NT2/D1 (cell line): ENCODE measurements around the gene CLEC3B.

Source experiments
- SUZ12 ChIP-seq: IDR thresholded peaks from 2 replicates; pipeline ENCODE4 v1.6.1; 2011; ENCODE audit not compliant: insufficient read length, insufficient read depth; ENCODE audit errors: extremely low read depth
- YY1 ChIP-seq: IDR thresholded peaks from 2 replicates; pipeline ENCODE4 v1.6.1; 2011; ENCODE audit not compliant: insufficient read length, insufficient read depth

DNA sequence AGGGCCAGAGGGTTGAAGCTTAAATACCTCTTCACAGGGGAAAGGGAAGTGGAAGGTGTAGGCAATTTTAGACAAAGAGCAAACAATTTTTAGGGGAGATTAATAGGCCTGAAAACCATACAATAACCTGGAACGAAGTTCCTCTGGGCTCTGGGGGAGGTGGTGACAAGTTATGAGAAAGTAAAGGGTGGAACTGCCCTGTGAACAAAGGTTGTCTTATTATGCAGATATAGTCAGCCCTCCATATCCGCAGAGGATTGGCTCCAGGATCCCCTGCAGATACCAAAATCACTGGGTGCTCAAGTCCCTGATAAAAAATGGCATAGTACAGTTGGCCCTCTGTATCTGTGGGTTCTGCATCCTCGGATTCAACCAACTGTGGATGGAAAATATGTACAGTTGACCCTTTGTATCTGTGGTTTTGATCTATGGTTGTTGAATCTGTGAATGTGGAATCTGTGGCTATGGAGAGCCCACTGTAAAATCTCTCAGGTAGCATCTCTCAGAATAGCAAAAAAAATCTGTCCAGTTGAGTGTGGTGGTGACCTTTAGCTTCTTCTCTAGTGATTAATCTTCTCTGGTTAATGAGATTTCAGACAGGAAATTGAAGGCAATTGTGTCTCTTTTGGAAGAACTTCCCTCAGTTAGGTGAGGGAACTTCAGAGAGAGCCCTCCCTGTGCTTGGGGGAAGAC, 40.2 kb downstream of the CLEC3B start:
- no peak for TF ChIP-seq YY1
- no peak for TF ChIP-seq SUZ12
